ENCODE results near the gene ZSCAN10. TPM values are rescaled to one million over a fixed set of nuclear protein-coding genes. Genes with fewer than 3 reads are reported as not detected.
"Not testable (repeated sequence)": the region's sequence is repeated elsewhere in the genome, so short reads cannot be mapped to it uniquely, and the experiment has no call there.

ZSCAN10 gene
- not detected for total RNA-seq
- long read RNA-seq: 0 reads

GRCh38 chr16:3098459-3099394, at the start of gene ZSCAN10:
ZSCAN10 (minus strand) TSS chr16:3099294; CDS start chr16:3092937, 6,357 bp downstream.
- intact Hi-C loops (cut with DNase I): no loop called here
- DNase-seq (no peak), ATAC-seq (no peak)

- intact Hi-C loops (cut with DNase I): no loop called here
- DNase-seq (peak; percentile 17), ATAC-seq (no peak)
Measured at GRCh38 chr16:3148256-3149192, 49.4 kb upstream of the ZSCAN10 start.

GRCh38 chr16:3147757-3148104, 48.6 kb upstream of the ZSCAN10 start:
- intact Hi-C loops (cut with DNase I): no loop called here
- no peak for ATAC-seq
- DNase-seq: peak; percentile 17

- DNase-seq (peak; percentile 22), ATAC-seq (no peak)
- intact Hi-C loops (cut with DNase I): no loop called here
Measured at GRCh38 chr16:3147046-3147756, 48.1 kb upstream of the ZSCAN10 start.

- DNase-seq (peak; percentile 21), ATAC-seq (no peak)
- intact Hi-C loops (cut with DNase I): no loop called here
Measured at GRCh38 chr16:3145660-3146059, 46.6 kb upstream of the ZSCAN10 start.

GRCh38 chr16:3145151-3145550, 46.1 kb upstream of the ZSCAN10 start:
- intact Hi-C loops (cut with DNase I): no loop called here
- DNase-seq (peak; percentile 15), ATAC-seq (no peak)

- no peak for ATAC-seq
- DNase-seq: no peak
- intact Hi-C loops (cut with DNase I): no loop called here
Measured at GRCh38 chr16:3144321-3144983, 45.4 kb upstream of the ZSCAN10 start.

GRCh38 chr16:3143598-3144320, 44.7 kb upstream of the ZSCAN10 start:
- DNase-seq (peak; percentile 50), ATAC-seq (peak; percentile 75 to 89)
- intact Hi-C loops (cut with DNase I): no loop called here

GRCh38 chr16:3143189-3143588, 44.1 kb upstream of the ZSCAN10 start:
- ATAC-seq (no peak), DNase-seq (peak; percentile 17)
- intact Hi-C loops (cut with DNase I): no loop called here

GRCh38 chr16:3142770-3143169, 43.7 kb upstream of the ZSCAN10 start:
- DNase-seq: peak; percentile 13
- no peak for ATAC-seq
- intact Hi-C loops (cut with DNase I): no loop called here

- ATAC-seq (no peak), DNase-seq (peak; percentile 11)
- intact Hi-C loops (cut with DNase I): no loop called here
Measured at GRCh38 chr16:3142327-3142726, 43.2 kb upstream of the ZSCAN10 start.

GRCh38 chr16:3141781-3142311, 42.8 kb upstream of the ZSCAN10 start:
- DNase-seq: no peak
- no peak for ATAC-seq

GRCh38 chr16:3140603-3141427, 41.7 kb upstream of the ZSCAN10 start:
- intact Hi-C loops (cut with DNase I): no loop called here
- DNase-seq (peak; percentile 25), ATAC-seq (no peak)

More at GRCh38 chr16:3141781-3142311, 42.8 kb upstream of the ZSCAN10 start:
- intact Hi-C loops (cut with DNase I): no loop called here

GRCh38 chr16:3139561-3139960, 40.5 kb upstream of the ZSCAN10 start:
- intact Hi-C loops (cut with DNase I); DNase-seq; ATAC-seq: not testable (repeated sequence)

- peak; percentile 13 for DNase-seq
- no peak for ATAC-seq
- intact Hi-C loops (cut with DNase I): no loop called here
Measured at GRCh38 chr16:3138823-3139426, 39.8 kb upstream of the ZSCAN10 start.

GRCh38 chr16:3138342-3138741, 39.2 kb upstream of the ZSCAN10 start:
- peak; percentile 14 for DNase-seq
- ATAC-seq: no peak
- intact Hi-C loops (cut with DNase I): no loop called here

GRCh38 chr16:3137267-3137666, 38.2 kb upstream of the ZSCAN10 start:
- intact Hi-C loops (cut with DNase I): no loop called here
- DNase-seq: peak; percentile 18
- ATAC-seq: no peak

Data from left cardiac atrium (tissue), 4 donors.